Measurements from ENCODE around the gene CPB2.

Gene CPB2

DNA sequence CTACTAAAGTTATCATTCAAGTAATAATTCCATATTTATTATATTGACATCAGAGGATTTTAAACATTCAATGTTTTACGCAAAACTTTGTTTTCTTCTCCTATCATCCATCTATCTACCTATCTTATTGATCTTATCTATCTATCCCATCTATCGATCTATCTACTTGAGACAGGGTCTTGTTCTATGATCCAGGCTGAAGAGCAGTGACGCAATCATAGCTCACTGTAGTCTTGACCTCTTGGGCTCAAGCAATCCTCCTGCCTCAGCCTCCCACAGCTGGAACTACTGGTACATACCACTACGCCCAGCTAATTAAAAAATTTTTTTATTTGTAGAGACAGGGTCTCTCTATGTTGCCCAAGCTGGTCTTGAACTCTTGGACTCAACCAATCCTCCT is 79.7 kb downstream of the CPB2 start:
- TF ChIP-seq, protein P1, sequence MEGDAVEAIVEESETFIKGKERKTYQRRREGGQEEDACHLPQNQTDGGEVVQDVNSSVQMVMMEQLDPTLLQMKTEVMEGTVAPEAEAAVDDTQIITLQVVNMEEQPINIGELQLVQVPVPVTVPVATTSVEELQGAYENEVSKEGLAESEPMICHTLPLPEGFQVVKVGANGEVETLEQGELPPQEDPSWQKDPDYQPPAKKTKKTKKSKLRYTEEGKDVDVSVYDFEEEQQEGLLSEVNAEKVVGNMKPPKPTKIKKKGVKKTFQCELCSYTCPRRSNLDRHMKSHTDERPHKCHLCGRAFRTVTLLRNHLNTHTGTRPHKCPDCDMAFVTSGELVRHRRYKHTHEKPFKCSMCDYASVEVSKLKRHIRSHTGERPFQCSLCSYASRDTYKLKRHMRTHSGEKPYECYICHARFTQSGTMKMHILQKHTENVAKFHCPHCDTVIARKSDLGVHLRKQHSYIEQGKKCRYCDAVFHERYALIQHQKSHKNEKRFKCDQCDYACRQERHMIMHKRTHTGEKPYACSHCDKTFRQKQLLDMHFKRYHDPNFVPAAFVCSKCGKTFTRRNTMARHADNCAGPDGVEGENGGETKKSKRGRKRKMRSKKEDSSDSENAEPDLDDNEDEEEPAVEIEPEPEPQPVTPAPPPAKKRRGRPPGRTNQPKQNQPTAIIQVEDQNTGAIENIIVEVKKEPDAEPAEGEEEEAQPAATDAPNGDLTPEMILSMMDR (IDR thresholded peaks at IDR 0.05; ENCODE audit: low read depth, low read length, missing control alignments) = no peak
- in situ Hi-C loops (cut with HindIII; ENCODE audit: low pct_ligation_motif_present, low sequenced_read_pairs) = no loop called here
- H3K27ac ChIP-seq = no peak overlapping the region
- no peak overlapping the region for H3K4me3 ChIP-seq (ENCODE audit: low read depth, low read length)
- no peak for DNase-seq
- no peaks in the 10 kb centered on the region for H3K27me3 ChIP-seq (replicated peaks)
- H3K36me3 ChIP-seq (replicated peaks) = no peaks in the 10 kb centered on the region

DNA sequence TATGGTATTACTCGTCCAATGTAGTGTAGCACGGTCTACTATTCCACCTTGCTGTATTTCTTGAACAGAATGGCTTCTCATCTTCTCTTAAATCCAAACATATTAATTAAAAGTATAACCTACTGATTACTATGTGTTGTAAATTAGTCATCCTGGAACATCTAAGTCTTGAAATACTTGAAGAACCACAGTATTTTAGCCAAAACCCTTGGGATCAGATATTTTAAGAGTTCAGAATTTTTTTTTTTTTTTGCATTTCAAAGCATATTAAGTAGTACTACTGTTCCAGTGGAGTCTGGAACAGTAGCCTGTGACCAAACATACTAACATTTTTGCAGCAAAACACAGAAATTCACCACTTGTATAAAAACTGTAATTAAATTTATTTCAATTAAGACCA is 82.4 kb downstream of the CPB2 start:
- TF ChIP-seq, protein P1 (IDR thresholded peaks at IDR 0.05; ENCODE audit: low read depth, low read length, missing control alignments) = no peak
- Histone ChIP-seq H3K4me3 (ENCODE audit: low read depth, low read length) (no peak overlapping the region), H3K36me3 (replicated peaks) (peaks cover 2% of the 10 kb centered on the region), H3K27me3 (replicated peaks) (no peaks in the 10 kb centered on the region), H3K27ac (no peak overlapping the region)
- in situ Hi-C loops (cut with HindIII; ENCODE audit: low pct_ligation_motif_present, low sequenced_read_pairs) = no loop called here
- DNase-seq = no peak

DNA sequence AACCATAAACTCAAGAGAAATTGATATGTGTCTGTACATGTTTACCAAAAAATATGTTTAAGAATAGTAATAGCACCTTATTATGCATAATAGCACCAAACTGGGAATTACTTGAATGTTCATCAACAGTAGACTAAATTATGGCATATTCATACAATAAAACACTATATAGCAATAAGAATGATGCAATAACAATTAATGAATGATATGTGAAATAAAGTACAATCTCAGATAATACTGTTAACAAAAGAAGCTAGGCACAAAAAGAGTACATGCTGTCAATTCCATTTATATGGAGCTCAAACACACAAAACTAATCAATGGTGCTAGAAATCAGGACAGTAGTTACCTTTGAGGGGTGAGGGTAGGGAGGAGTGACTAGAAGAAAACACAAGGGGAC is 88.6 kb downstream of the CPB2 start:
- TF ChIP-seq, protein P1 (IDR thresholded peaks at IDR 0.05; ENCODE audit: low read depth, low read length, missing control alignments) = no peak
- no peak for DNase-seq
- in situ Hi-C loops (cut with HindIII; ENCODE audit: low pct_ligation_motif_present, low sequenced_read_pairs) = no loop called here
- Histone ChIP-seq H3K27ac (no peak overlapping the region), H3K36me3 (replicated peaks) (peaks cover 10% of the 10 kb centered on the region), H3K27me3 (replicated peaks) (no peaks in the 10 kb centered on the region), H3K4me3 (ENCODE audit: low read depth, low read length) (no peak overlapping the region)

DNA sequence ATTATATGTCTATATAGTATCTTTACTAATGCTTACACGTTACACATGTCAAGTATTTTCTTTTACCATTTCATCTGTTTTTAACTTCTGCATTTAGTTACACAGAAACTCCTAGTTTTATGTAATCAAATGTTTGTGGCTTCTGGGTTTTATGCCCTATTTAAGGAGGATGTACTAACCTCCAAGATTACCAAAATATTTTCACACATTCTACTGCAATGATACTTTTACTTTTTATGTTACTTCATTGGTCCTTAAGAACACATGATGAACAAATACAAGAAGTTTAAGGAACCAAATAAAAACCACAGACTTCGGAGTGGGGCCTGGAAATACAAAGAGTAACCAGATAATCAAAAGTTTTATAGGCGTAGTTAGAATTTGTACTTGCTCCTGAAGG is 89.5 kb downstream of the CPB2 start:
- TF ChIP-seq, protein P1 (IDR thresholded peaks at IDR 0.05; ENCODE audit: low read depth, low read length, missing control alignments) = no peak
- Histone ChIP-seq H3K36me3 (replicated peaks) (peaks cover 10% of the 10 kb centered on the region), H3K27me3 (replicated peaks) (no peaks in the 10 kb centered on the region), H3K27ac (no peak overlapping the region), H3K4me3 (ENCODE audit: low read depth, low read length) (no peak overlapping the region)
- no peak for DNase-seq
- in situ Hi-C loops (cut with HindIII; ENCODE audit: low pct_ligation_motif_present, low sequenced_read_pairs) = no loop called here

DNA sequence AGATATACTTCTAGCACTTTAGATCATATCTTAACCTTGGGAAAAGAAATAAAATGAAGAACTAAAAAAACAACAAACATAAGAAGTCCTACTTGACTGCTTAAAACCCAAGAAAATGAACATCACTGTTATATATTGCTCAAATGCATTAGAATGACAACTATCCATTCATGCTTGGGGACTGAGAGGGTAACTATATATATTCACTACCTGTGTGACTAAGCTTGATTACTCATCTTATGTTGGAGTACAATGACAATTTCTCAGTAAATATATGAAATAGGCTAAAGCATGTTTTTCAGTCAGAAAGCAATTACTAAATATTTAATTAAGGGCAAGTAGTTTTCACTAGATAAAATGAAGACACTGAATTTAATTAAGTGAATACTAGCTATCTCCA is 92.4 kb downstream of the CPB2 start:
- TF ChIP-seq, protein P1 (IDR thresholded peaks at IDR 0.05; ENCODE audit: low read depth, low read length, missing control alignments) = no peak
- Histone ChIP-seq H3K27me3 (replicated peaks) (no peaks in the 10 kb centered on the region), H3K27ac (no peak overlapping the region), H3K4me3 (ENCODE audit: low read depth, low read length) (no peak overlapping the region), H3K36me3 (replicated peaks) (peaks cover 8% of the 10 kb centered on the region)
- no peak for DNase-seq
- in situ Hi-C loops (cut with HindIII; ENCODE audit: low pct_ligation_motif_present, low sequenced_read_pairs) = no loop called here

DNA sequence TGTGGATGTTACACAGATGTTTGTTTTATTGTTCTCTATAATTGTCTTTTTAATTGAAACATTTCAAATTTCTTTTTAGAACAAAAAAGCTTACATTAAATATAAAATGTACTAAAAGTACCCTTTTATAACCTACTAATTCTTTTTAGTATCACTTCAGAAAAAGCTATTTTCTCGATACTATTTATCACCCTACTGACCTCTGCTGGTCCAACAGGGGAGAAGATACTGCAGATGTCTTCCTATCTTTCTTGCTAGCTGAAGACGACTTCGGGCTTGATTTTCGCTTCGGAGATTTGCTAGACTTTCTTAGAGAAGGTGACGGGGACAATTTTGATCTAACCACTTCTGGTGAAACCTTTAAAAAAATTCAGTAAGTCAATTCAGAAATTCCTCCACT is 94.7 kb downstream of the CPB2 start:
- TF ChIP-seq, protein P1 (IDR thresholded peaks at IDR 0.05; ENCODE audit: low read depth, low read length, missing control alignments) = peak; percentile 51
- Histone ChIP-seq H3K27ac (no peak overlapping the region), H3K36me3 (replicated peaks) (peaks cover 3% of the 10 kb centered on the region), H3K27me3 (replicated peaks) (no peaks in the 10 kb centered on the region), H3K4me3 (ENCODE audit: low read depth, low read length) (no peak overlapping the region)
- in situ Hi-C loops (cut with HindIII; ENCODE audit: low pct_ligation_motif_present, low sequenced_read_pairs) = no loop called here
- DNase-seq = no peak
